CD4-positive, alpha-beta T cell treated with Interferon alpha-2 for 1 hour (primary cell): ENCODE measurements around the gene WNK4.

Source experiments
- DNase-seq, 2 donors: peaks; one replicate each; pipeline ENCODE4 v3.0.0-alpha.2; 2020 to 2022

The WNK4 gene

GRCh38 chr17:42797067-42798007 lies 16.9 kb downstream of the WNK4 start:
- DNase-seq: no peak

DNA sequence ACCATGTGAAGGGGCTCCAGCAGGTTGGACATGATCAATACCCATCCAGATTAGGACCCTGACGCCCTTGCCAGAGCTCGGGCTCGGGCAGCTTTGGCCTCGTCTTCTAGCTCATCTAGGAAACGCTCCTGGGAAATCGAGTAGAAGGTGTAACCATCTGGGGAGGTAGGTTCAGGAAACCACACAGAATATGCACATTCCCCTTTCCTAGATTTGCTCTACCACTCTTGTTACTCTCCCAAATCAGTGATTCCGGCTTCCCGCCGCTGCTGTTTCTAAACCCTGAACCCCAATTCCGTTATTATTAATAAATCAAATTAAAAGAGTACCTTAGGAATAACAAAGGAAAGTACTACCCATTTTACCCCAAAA lies 17.6 kb downstream of the WNK4 start:
- no peak for DNase-seq

- peak; percentile 74 to 80 for DNase-seq
Observed at GRCh38 chr17:42798383-42799380, 18.3 kb downstream of the WNK4 start, which contains the start of the genes CNTD1 and COA3. CNTD1 (plus strand) TSS chr17:42798861; CDS start chr17:42799068, 207 bp downstream. COA3 (minus strand) TSS chr17:42798704; CDS start chr17:42798681, 23 bp downstream.

- no peak for DNase-seq
Observed at GRCh38 chr17:42803074-42803883, 22.9 kb downstream of the WNK4 start.

DNA sequence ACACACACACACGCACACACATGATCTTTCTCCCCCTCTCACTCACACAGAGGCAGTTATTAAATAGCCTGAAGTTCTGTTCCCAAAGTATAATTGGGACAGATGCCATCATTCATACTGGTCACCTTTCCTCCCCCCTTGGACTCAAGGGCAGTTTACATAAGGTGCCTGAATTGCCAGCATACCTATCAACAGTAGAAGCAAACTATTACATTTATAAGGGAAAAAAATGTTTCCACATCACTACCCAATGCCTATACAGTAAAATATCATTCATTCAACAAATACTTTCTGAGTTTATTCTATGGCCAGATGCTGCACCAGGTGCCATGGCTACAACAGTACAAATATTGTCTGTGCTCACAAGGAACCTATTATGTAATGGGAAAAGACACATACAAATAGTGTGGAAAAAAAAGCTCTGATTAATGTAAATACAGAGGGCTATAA lies 24.5 kb downstream of the WNK4 start:
- no peak for DNase-seq

DNA sequence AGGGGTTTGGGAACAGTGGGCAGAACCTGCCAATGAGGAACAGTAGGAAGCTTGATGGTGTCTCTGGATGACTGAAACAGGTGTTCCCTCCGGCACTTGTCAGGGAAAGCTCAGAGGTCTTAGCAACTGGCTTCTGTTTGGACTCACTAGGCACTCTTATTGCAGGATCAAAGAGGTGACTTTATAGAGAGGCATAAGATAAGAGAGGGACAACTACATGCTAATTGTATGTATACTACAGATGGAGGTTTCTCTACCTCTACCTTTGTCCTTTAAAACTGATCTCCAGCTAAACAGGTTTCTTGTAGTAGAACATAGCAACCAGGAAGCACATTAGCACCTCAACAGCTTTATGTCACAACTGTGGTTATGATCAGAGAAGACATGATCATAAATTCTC lies 25.8 kb downstream of the WNK4 start:
- no peak for DNase-seq

- no peak for DNase-seq
Observed at GRCh38 chr17:42809250-42809649, 28.8 kb downstream of the WNK4 start.

- DNase-seq: no peak
Observed at GRCh38 chr17:42814633-42815399, 34.4 kb downstream of the WNK4 start.

- DNase-seq: no peak
Observed at GRCh38 chr17:42817866-42818265, 37.5 kb downstream of the WNK4 start.

- DNase-seq: no peak
Observed at GRCh38 chr17:42818379-42818778, 38.0 kb downstream of the WNK4 start.

DNA sequence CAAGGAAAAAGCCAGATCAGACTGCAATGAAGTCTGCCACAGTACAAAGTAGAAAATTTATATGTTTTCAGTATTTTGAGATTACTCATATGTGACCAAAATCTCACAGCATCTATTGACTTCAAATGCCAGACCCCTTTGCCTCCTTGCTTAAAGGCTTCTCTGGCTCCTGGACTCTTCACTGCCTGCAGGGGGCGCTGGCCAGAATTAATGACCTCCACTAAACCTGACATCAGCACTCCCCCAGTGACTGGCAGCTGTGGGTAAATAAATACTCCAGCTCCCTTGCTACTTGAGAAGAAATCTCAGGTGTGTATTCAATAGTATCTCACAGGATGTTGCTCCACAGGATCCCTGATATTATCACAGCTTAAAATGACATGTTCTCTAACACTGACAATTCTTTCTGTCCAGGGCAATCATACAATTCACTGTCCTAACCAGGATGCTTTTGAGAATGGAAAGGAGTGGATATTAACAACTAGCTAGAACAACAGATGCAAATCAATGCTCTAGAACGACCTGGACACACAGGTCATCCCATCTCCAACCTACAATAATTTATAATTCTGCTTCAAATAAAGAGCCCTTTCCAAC lies 39.6 kb downstream of the WNK4 start:
- DNase-seq: peak; percentile 68 to 74

DNA sequence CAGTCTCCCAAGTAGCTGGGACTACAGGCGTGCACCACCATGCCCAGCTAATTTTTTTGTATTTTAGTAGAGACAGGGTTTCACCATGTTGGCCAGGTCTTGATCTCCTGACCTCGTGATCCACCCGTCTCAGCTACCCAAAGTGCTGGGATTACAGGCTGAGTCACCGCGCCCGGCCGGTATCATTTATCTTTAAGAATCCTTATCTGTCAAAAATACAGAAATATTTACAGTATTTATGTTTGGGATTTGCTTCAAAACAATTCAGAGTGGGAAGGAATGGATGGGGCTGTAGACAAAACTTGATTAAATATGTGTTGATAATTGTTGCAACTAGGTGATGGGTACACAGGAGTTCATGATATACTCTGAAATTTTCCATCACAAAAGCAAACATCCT lies 40.8 kb downstream of the WNK4 start:
- DNase-seq: no peak

DNA sequence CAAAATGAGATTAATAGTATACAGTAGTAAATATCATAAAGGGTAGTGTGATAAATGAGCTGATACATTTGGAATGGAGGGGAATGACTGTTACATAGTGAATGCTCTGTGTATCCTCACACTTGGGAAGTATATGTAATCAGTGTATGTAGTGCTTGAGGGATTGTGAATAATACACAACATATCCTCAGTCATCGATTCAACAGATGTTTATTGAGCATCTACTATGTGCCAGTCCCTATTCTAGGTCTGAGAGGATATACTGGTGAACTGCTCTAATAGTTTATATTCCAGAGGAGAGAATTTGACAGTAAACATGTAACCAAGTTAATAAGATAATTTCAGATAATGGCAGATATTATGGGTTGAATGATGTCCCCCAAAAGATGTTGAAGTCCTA lies 47.1 kb downstream of the WNK4 start:
- no peak for DNase-seq

- no peak for DNase-seq
Observed at GRCh38 chr17:42830971-42831370, 50.6 kb downstream of the WNK4 start.

DNA sequence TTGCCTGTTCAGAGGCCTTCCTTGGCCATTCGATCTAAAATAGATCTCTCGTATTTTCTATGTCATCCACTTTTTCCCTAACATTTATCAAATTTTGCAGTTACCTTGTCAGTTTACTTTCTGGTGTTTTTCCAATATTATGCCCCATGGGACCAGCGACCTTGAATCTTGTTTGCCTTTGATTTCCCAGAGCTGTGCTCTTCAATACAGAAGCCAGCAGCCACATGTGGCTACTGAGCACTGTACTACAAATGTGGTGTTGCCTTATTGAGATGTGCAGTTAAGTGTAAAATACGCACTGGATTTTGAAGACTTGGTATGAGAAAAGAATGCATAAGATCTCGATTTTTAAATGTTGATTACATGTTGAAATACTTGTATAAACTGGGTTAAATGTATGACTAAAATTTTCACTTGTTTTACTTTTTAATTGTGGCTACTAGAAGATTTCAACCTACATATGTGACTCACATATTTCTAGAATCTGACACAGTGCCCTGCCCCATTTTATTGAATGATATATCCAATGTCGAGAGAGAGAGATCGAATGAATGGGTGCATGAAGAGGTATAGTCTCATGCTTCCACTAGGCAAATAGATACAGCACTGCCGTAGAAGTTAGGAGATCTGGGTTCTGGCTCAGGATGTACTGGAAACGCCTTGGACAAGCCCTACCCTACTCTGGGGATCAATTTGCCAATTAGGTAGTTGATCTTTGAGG lies 52.0 kb downstream of the WNK4 start:
- no peak for DNase-seq

- DNase-seq: peak; percentile 88 to 91
Observed at GRCh38 chr17:42832934-42833766, 52.7 kb downstream of the WNK4 start, which contains the start of gene PSME3. PSME3 (plus strand) TSS chr17:42833397; CDS start chr17:42833632, 235 bp downstream.

GRCh38 chr17:42833767-42834422 lies 53.5 kb downstream of the WNK4 start:
- DNase-seq: no peak

- DNase-seq: no peak
Observed at GRCh38 chr17:42835732-42836131, 55.3 kb downstream of the WNK4 start.
